ENCODE measurements around the gene SLCO4C1. TPM values are rescaled to one million over a fixed set of nuclear protein-coding genes. Genes with fewer than 3 reads are reported as not detected.

SLCO4C1 gene
- total and polyA plus RNA-seq, 12 donors = 0.01 to 0.49 (median 0.11) TPM; not detected in 2

GRCh38 chr5:102307232-102307631 lies 11.1 kb upstream of the SLCO4C1 start:
- Histone ChIP-seq H3K27ac (no peak overlapping the region), H3K36me3 (no peaks in the 10 kb centered on the region), H3K27me3 (no peaks in the 10 kb centered on the region), H3K4me1 (no peaks in the 10 kb centered on the region), H3K4me3 (no peak overlapping the region), H3K9me3 (no peaks in the 10 kb centered on the region)
- intact Hi-C loops (cut with DNase I) = no loop called here
- no peak for DNase-seq
- TF ChIP-seq, protein P1, sequence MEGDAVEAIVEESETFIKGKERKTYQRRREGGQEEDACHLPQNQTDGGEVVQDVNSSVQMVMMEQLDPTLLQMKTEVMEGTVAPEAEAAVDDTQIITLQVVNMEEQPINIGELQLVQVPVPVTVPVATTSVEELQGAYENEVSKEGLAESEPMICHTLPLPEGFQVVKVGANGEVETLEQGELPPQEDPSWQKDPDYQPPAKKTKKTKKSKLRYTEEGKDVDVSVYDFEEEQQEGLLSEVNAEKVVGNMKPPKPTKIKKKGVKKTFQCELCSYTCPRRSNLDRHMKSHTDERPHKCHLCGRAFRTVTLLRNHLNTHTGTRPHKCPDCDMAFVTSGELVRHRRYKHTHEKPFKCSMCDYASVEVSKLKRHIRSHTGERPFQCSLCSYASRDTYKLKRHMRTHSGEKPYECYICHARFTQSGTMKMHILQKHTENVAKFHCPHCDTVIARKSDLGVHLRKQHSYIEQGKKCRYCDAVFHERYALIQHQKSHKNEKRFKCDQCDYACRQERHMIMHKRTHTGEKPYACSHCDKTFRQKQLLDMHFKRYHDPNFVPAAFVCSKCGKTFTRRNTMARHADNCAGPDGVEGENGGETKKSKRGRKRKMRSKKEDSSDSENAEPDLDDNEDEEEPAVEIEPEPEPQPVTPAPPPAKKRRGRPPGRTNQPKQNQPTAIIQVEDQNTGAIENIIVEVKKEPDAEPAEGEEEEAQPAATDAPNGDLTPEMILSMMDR (IDR thresholded peaks at IDR 0.05) = no peak
- no peak for ATAC-seq

GRCh38 chr5:102306121-102306520 lies 10.0 kb upstream of the SLCO4C1 start:
- no peak for DNase-seq
- Histone ChIP-seq H3K4me3 (no peak overlapping the region), H3K27me3 (no peaks in the 10 kb centered on the region), H3K27ac (no peak overlapping the region), H3K9me3 (no peaks in the 10 kb centered on the region), H3K4me1 (no peaks in the 10 kb centered on the region), H3K36me3 (no peaks in the 10 kb centered on the region)
- intact Hi-C loops (cut with DNase I) = no loop called here
- no peak for ATAC-seq
- WGBS, 2 donors = 44 to 49% methylated on average over 2 of the region's 2 CpGs
- TF ChIP-seq, protein P1 (IDR thresholded peaks at IDR 0.05) = no peak

DNA sequence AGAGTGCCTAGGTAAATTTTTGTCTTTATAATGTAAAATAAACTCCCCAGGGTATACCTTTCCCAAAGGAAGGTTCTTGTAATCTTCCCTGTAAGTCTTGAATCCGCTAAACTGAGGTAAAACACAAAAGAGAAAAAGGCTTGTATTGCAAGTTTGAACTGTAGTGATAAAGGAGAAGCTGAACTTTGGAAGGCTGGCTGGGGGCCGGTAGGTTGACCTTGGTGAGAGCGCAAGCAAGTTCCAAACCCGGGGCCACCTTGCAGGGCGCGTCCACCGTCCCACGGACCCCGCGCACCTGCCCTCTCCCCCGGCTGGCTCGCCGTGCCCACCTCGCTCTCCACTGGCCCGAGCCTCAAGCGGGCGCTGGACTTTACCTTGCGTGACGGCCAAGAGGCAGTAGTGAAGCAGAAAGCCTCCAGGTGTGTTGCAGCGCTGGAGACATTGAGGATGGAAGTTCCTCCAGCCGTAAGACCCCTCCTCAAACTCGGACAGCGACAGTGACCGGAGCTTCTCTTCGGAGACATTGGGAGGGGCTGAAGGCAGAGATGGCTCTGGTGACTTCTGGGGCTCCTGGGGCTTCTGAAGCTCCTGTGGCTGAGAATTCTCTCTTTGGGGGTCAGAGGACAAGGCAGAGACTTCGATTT lies 428 bp downstream of the SLCO4C1 start:
- TF ChIP-seq, protein P1 (IDR thresholded peaks at IDR 0.05) = no peak
- Histone ChIP-seq H3K27ac (peak overlapping the region in 1 of 10 donors; percentile 77), H3K4me3 (peak overlapping the region in 9 of 10 donors; percentile 25 to 61 (median 52)), H3K4me1 (peaks cover 0 to 23% (median 10%) of the 10 kb centered on the region in 9 donors), H3K27me3 (peaks cover 0 to 23% (median 12%) of the 10 kb centered on the region in 7 donors), H3K36me3 (no peaks in the 10 kb centered on the region), H3K9me3 (no peaks in the 10 kb centered on the region)
- DNase-seq (peak in 1 of 2 donors; percentile 10), ATAC-seq (peak in 5 of 8 donors; percentile 10 to 43 (median 19))
- WGBS, 2 donors = 2 to 4% methylated on average over 26 of the region's 26 CpGs
- intact Hi-C loops (cut with DNase I) = no loop called here

- H3K9me3 ChIP-seq = no peaks in the 10 kb centered on the region
- TF ChIP-seq, protein P1 (IDR thresholded peaks at IDR 0.05) = no peak
- WGBS, 2 donors = 45 to 48% methylated on average over 4 of the region's 4 CpGs
Observed at GRCh38 chr5:102294886-102295395, 1.1 kb downstream of the SLCO4C1 start.

More at GRCh38 chr5:102294886-102295395, 1.1 kb downstream of the SLCO4C1 start:
- H3K4me1 ChIP-seq = peaks cover 0 to 23% (median 10%) of the 10 kb centered on the region in 9 donors
- DNase-seq = no peak
- peak overlapping the region in 2 of 10 donors; percentile 55 to 61 for H3K4me3 ChIP-seq
- H3K27me3 ChIP-seq = peaks cover 0 to 23% (median 12%) of the 10 kb centered on the region in 7 donors
- peak overlapping the region in 1 of 10 donors; percentile 77 for H3K27ac ChIP-seq
- no peaks in the 10 kb centered on the region for H3K36me3 ChIP-seq
- no peak for ATAC-seq
- intact Hi-C loops (cut with DNase I) = no loop called here
